ENCODE data around the gene PNRC2.

Gene PNRC2, protein sequence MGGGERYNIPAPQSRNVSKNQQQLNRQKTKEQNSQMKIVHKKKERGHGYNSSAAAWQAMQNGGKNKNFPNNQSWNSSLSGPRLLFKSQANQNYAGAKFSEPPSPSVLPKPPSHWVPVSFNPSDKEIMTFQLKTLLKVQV

GRCh38 chr1:23959461-23960290 lies at the start of gene PNRC2:
TSS of gene PNRC2 (plus strand) at chr1:23959828. CDS start at chr1:23961458, 1,630 bp downstream.
- Mint-ChIP-seq H3K27me3 (no peaks in the 10 kb centered on the region), H3K4me1 (peaks cover 21 to 59% of the 10 kb centered on the region in 2 donors), H3K36me3 (peaks cover 20 to 26% of the 10 kb centered on the region in 2 donors), H3K27ac (peak within 1 kb of the TSS; percentile 100), H3K4me3 (peak within 1 kb of the TSS; percentile 99 to 100), H3K9me3 (no peaks in the 10 kb centered on the region)
- peak; percentile 86 to 88 for ATAC-seq (replicated peaks)
- peak; percentile 95 for DNase-seq

DNA sequence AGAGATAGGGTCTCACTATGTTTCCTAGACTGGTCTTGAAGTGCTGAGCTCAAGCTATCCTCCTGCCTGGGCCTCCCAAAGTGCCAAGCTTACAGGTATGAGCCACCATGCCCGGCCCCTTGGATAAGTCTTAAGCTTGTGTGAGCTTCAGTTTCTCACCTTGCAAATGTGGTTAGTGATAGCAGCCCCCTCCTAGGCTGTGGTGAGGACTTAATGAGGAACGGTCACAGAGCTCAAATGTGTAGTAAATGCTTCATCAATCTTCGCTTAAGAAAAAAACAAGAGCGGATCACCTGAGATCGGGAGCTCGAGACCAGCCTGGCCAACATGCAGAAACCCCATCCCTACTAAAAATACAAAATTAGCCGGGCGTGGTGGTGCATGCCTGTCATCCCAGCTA lies 49.5 kb upstream of the PNRC2 start:
- Mint-ChIP-seq H3K9me3 (no peaks in the 10 kb centered on the region), H3K4me1 (peaks cover 56 to 91% of the 10 kb centered on the region in 2 donors), H3K27ac (peak overlapping the region; percentile 95), H3K4me3 (peak overlapping the region; percentile 88 to 93), H3K27me3 (no peaks in the 10 kb centered on the region), H3K36me3 (peaks cover 50 to 65% of the 10 kb centered on the region in 2 donors)
- ATAC-seq (replicated peaks) (peak in 1 of 2 donors; percentile 15), DNase-seq (no peak)

- Mint-ChIP-seq H3K4me1 (peaks cover 54 to 91% of the 10 kb centered on the region in 2 donors), H3K27ac (peak overlapping the region; percentile 95), H3K36me3 (peaks cover 47 to 61% of the 10 kb centered on the region in 2 donors), H3K4me3 (peak overlapping the region; percentile 88 to 93), H3K9me3 (no peaks in the 10 kb centered on the region), H3K27me3 (no peaks in the 10 kb centered on the region)
- DNase-seq: peak; percentile 58
- peak; percentile 36 to 37 for ATAC-seq (replicated peaks)
These were observed 48.9 kb upstream of the PNRC2 start for GRCh38 chr1:23910553-23911246.

DNA sequence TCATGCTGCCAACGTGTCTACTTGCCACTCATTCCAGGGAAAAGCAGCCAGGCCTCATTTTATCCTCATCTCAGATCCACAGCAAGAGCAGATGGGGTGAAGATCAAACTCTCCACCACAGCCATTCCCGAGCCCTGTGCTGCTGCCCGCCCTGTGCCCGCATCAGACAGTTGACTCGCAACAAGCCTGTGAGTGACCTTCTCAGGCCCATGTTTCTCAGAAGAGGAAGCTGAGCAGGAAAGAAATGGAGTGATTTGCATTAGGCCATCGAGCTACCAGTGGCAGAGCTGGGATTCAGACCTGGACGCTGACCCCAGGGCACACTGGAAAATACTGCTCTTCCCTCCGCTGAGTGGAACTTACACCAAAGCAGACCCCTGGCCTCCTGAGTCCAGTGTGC lies 47.7 kb upstream of the PNRC2 start:
- Mint-ChIP-seq H3K36me3 (peaks cover 39 to 50% of the 10 kb centered on the region in 2 donors), H3K27me3 (no peaks in the 10 kb centered on the region), H3K27ac (peak overlapping the region; percentile 95), H3K4me3 (peak overlapping the region; percentile 88 to 93), H3K4me1 (peaks cover 55 to 91% of the 10 kb centered on the region in 2 donors), H3K9me3 (no peaks in the 10 kb centered on the region)
- DNase-seq (no peak), ATAC-seq (replicated peaks) (no peak)

- peak; percentile 59 to 65 for ATAC-seq (replicated peaks)
- DNase-seq: peak; percentile 77
- Mint-ChIP-seq H3K4me1 (peaks cover 54 to 83% of the 10 kb centered on the region in 2 donors), H3K9me3 (no peaks in the 10 kb centered on the region), H3K4me3 (peak within 1 kb of the TSS; percentile 88 to 93), H3K27ac (peak within 1 kb of the TSS; percentile 95), H3K36me3 (peaks cover 37 to 48% of the 10 kb centered on the region in 2 donors), H3K27me3 (no peaks in the 10 kb centered on the region)
These were observed 46.3 kb upstream of the PNRC2 start, which contains the start of gene CNR2 for GRCh38 chr1:23913212-23913880. TSS of gene CNR2 (minus strand) at chr1:23913362. CDS start at chr1:23875617, 37,745 bp downstream.

- no peak overlapping the region for H3K4me3 Mint-ChIP-seq
- no peaks in the 10 kb centered on the region for H3K27me3 Mint-ChIP-seq
- H3K27ac Mint-ChIP-seq: peak overlapping the region; percentile 54
- H3K9me3 Mint-ChIP-seq: no peaks in the 10 kb centered on the region
- H3K4me1 Mint-ChIP-seq: peaks cover 43 to 73% of the 10 kb centered on the region in 2 donors
- peaks cover 24 to 33% of the 10 kb centered on the region in 2 donors for H3K36me3 Mint-ChIP-seq
- ATAC-seq (replicated peaks): no peak
- DNase-seq: no peak
These were observed 44.7 kb upstream of the PNRC2 start for GRCh38 chr1:23914921-23915320.

DNA sequence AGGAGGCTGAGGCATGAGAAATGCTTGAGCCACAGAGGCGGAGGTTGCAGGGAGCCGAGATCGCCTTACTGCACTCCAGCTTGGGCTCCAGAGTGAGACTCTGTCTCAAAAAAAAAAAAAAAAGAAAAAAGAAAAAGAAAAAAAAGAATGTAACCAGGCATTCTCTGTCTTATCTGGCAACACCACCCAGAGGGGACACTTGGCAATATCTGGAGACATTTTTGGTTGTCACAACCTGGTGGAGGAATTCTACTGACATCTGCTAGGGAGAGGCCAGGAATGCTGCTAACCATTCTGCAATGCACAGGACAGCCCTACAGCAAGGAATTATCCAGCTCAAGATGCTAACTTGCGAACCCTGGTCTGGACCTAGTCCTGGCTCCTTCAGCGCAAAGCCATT lies 44.2 kb upstream of the PNRC2 start:
- Mint-ChIP-seq H3K4me3 (no peak overlapping the region), H3K9me3 (no peaks in the 10 kb centered on the region), H3K4me1 (peaks cover 42 to 73% of the 10 kb centered on the region in 2 donors), H3K36me3 (peaks cover 20 to 29% of the 10 kb centered on the region in 2 donors), H3K27me3 (no peaks in the 10 kb centered on the region), H3K27ac (peak overlapping the region; percentile 68)
- DNase-seq: no peak
- no peak for ATAC-seq (replicated peaks)

DNA sequence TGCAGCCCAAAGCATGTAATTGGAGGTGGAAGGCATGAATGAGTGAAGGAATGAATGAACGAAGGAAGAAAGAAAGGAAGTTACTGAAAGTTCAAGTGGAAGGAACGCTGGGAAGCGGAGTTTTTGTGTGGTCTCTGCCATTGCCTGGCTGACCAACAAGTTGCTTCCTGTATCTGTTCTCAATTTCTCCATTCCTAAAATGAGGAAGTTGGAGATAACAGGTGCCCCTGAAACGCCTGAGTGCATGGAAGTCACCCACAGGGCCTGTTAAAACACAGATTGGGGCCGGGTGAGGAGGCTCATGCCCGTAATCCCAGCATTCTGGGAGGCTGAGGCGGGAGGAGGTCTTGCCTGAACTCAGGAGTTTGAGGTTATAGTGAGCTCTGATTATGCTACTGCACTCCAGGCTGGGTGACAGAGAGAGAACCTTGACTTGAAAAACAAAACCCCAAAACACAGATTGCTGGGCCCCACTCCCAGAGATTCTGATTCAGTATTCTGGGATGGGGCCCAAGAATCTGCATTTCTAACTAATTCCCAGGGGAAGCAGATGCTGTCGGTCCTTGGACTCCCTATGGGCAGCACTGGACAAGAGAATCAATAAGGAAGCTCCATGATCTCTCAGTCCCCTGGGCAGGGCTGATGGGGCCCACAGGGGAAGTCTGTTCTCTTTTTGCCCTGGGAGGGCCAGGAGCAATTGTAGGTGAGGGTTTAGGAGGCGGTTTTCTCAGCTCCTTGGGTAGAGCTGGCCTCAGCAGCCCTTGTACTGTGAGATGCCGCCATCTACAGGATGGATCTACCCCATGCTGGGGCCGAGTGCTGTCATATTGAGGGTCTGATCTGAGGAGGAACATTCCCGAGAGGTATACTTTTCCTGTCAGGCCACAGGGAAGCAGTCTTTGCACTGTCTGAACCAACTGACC lies 43.2 kb upstream of the PNRC2 start:
- peaks cover 36 to 67% of the 10 kb centered on the region in 2 donors for H3K4me1 Mint-ChIP-seq
- DNase-seq: peak; percentile 73
- peaks cover 12 to 20% of the 10 kb centered on the region in 2 donors for H3K36me3 Mint-ChIP-seq
- no peaks in the 10 kb centered on the region for H3K9me3 Mint-ChIP-seq
- ATAC-seq (replicated peaks): peak; percentile 78 to 80
- peak overlapping the region; percentile 29 to 36 for H3K4me3 Mint-ChIP-seq
- H3K27ac Mint-ChIP-seq: peak overlapping the region; percentile 86
- H3K27me3 Mint-ChIP-seq: no peaks in the 10 kb centered on the region

DNA sequence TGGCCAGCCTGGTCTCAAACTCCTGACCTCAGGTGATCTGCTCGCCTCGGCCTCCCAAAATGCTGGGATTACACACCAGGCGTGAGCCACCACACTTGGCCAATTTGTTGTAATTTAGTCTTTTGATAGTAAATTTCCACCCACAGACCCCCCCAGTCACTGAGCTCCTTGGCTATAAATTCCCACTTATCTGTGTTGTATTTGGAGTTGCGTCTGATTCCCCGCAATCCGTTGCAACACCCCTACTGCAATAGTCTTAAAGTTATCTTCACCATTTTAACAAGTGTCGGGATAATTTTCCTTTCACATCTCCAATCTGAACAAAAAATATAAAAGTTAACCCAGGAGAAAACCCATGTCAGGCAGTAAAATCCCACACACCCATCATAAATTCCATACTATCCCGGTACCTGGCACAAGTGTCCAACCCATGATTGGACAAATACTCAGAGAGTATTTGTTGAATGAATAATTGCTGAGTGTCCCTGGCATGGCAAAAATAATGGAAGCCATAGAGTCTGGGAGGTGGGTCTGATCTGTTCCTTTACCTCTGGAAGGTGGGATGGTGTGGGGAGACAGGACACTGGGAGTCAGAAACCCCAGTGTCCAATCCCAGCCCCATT lies 37.2 kb upstream of the PNRC2 start:
- no peaks in the 10 kb centered on the region for H3K9me3 Mint-ChIP-seq
- H3K4me3 Mint-ChIP-seq: no peak overlapping the region
- ATAC-seq (replicated peaks): no peak
- DNase-seq: no peak
- no peaks in the 10 kb centered on the region for H3K36me3 Mint-ChIP-seq
- H3K27ac Mint-ChIP-seq: no peak overlapping the region
- peaks cover 12 to 22% of the 10 kb centered on the region in 2 donors for H3K4me1 Mint-ChIP-seq
- no peaks in the 10 kb centered on the region for H3K27me3 Mint-ChIP-seq

GRCh38 chr1:23923592-23924499 lies 35.8 kb upstream of the PNRC2 start:
- Mint-ChIP-seq H3K4me3 (no peak overlapping the region), H3K27me3 (no peaks in the 10 kb centered on the region), H3K4me1 (peaks cover 12 to 22% of the 10 kb centered on the region in 2 donors), H3K9me3 (no peaks in the 10 kb centered on the region), H3K27ac (no peak overlapping the region), H3K36me3 (no peaks in the 10 kb centered on the region)
- no peak for ATAC-seq (replicated peaks)
- DNase-seq: no peak

DNA sequence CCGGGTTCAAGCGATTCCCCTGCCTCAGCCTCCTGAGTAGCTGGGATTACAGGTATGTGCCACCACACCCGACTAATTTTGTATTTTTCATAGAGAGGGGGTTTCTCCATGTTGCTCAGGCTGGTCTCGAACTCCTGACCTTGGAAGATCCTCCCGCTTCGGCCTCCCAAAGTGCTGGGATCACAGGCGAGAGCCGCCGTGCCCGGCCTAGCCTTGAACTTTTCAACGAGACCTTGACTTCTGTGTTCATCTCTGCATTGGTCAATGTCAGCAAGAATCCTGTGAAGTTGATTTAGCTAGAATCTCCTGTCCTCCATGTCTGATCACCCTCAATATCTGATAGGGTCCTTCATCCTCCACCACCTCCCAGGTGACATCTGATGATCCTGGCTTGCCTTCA lies 35.0 kb upstream of the PNRC2 start:
- DNase-seq (no peak), ATAC-seq (replicated peaks) (no peak)
- Mint-ChIP-seq H3K9me3 (no peaks in the 10 kb centered on the region), H3K27me3 (no peaks in the 10 kb centered on the region), H3K4me3 (no peak overlapping the region), H3K27ac (peak overlapping the region; percentile 48), H3K4me1 (peaks cover 12 to 20% of the 10 kb centered on the region in 2 donors), H3K36me3 (no peaks in the 10 kb centered on the region)

- no peaks in the 10 kb centered on the region for H3K27me3 Mint-ChIP-seq
These were observed 34.3 kb upstream of the PNRC2 start for GRCh38 chr1:23925279-23925678.

More at GRCh38 chr1:23925279-23925678, 34.3 kb upstream of the PNRC2 start:
- no peak for DNase-seq
- Mint-ChIP-seq H3K4me3 (no peak overlapping the region), H3K4me1 (peaks cover 7 to 15% of the 10 kb centered on the region in 2 donors), H3K27ac (no peak overlapping the region), H3K36me3 (no peaks in the 10 kb centered on the region), H3K9me3 (no peaks in the 10 kb centered on the region)
- no peak for ATAC-seq (replicated peaks)
